22Rv1 (cell line): ENCODE data around the gene MMP15.

Experiments used
- ZFX ChIP-seq: fragments of 450-650 bp; IDR thresholded peaks from 2 replicates; pipeline ENCODE4 v1.6.1; 2017; ENCODE audit warnings: antibody characterized with exemption, borderline replicate concordance
- TF ChIP-seq, protein P1 (sequence below): fragments of 450-650 bp; IDR thresholded peaks from 2 replicates; pipeline ENCODE4 v1.5.1; 2017; ENCODE audit warnings: mild to moderate bottlenecking

DNA sequence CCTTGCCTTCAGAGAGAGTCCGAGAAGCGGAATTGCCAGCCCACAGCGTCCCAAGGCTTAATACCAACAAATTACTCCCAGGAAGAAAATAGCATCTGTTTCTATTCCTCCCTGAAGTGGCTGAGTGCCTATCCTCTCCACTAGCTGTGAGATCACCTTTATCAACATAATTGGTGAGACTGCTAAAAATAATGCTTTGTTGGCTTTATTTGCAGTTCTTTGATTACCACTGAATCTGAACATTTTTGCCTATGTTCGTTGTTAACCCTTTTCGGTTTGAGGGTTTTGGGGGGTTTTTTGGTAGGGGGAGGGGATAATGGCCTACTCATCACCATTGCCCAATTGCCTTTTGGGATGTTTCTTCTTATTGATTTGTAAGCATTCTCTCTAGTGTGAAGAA, 31.0 kb downstream of the MMP15 start:
- TF ChIP-seq, protein P1, sequence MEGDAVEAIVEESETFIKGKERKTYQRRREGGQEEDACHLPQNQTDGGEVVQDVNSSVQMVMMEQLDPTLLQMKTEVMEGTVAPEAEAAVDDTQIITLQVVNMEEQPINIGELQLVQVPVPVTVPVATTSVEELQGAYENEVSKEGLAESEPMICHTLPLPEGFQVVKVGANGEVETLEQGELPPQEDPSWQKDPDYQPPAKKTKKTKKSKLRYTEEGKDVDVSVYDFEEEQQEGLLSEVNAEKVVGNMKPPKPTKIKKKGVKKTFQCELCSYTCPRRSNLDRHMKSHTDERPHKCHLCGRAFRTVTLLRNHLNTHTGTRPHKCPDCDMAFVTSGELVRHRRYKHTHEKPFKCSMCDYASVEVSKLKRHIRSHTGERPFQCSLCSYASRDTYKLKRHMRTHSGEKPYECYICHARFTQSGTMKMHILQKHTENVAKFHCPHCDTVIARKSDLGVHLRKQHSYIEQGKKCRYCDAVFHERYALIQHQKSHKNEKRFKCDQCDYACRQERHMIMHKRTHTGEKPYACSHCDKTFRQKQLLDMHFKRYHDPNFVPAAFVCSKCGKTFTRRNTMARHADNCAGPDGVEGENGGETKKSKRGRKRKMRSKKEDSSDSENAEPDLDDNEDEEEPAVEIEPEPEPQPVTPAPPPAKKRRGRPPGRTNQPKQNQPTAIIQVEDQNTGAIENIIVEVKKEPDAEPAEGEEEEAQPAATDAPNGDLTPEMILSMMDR: no peak
- TF ChIP-seq ZFX: no peak
